MCF 10A (cell line): ENCODE measurements around the gene GALNT10. TPM values are rescaled to one million over a fixed set of nuclear protein-coding genes. Genes with fewer than 3 reads are reported as not detected.

Experiments
- BruUV-seq: library from RNA; stranded (reverse); fragments of 400-500 nt; replicated peaks from 2 replicates; lab custom pipeline; 2021; lab: Mats Ljungman, UMichigan
- CTCF ChIA-PET: fragments of 300-600 bp; sonication (Branson Sonifier 250); formaldehyde crosslinking; extraction: SDS; loops from one replicate; lab custom pipeline; 2021; ENCODE audit warnings: antibody characterized with exemption, inconsistent platforms; lab: Yijun Ruan, JAX
- POLR2A ChIA-PET: fragments of 300-600, 350-650 bp; sonication (Branson Sonifier 250); formaldehyde crosslinking; extraction: SDS; loops from one replicate; lab custom pipeline; 2020; ENCODE audit warnings: antibody characterized with exemption, inconsistent platforms; lab: Yijun Ruan, JAX
- DNase-seq: peaks from one replicate; pipeline ENCODE4 v3.0.0-alpha.2; 2018; ENCODE audit not compliant: unreplicated experiment
- H3K27ac Mint-ChIP-seq: one replicate; pipeline ENCODE4 v1.8.0; 2022; ENCODE audit warnings: mild to moderate bottlenecking, low read depth, mixed read lengths; ENCODE audit not compliant: unreplicated experiment
- H3K27me3 Mint-ChIP-seq: one replicate; pipeline ENCODE4 v1.8.0; 2022; ENCODE audit warnings: mixed read lengths; ENCODE audit not compliant: insufficient read depth, unreplicated experiment
- H3K36me3 Mint-ChIP-seq: one replicate; pipeline ENCODE4 v1.8.0; 2022; ENCODE audit warnings: mild to moderate bottlenecking, moderate library complexity, mixed read lengths; ENCODE audit not compliant: insufficient read depth, unreplicated experiment
- H3K4me1 Mint-ChIP-seq: one replicate; pipeline ENCODE4 v1.8.0; 2022; ENCODE audit warnings: mixed read lengths; ENCODE audit not compliant: insufficient read depth, unreplicated experiment
- H3K4me3 Mint-ChIP-seq: one replicate; pipeline ENCODE4 v1.8.0; 2022; ENCODE audit warnings: mild to moderate bottlenecking, moderate library complexity, mixed read lengths; ENCODE audit not compliant: unreplicated experiment
- H3K9me3 Mint-ChIP-seq: one replicate; pipeline ENCODE4 v1.8.0; 2022; ENCODE audit warnings: mixed read lengths; ENCODE audit not compliant: unreplicated experiment
- CTCF ChIP-seq: fragments of 200-600 bp; IDR thresholded peaks from one replicate; pipeline ENCODE4 v1.8.0; 2022; ENCODE audit warnings: antibody characterized with exemption, mild to moderate bottlenecking; ENCODE audit not compliant: unreplicated experiment
- intact Hi-C: fragments of 100-400 bp; cut with micrococcal nuclease; formaldehyde crosslinking; loops from 2 replicates; pipeline ENCODE4 v1.14.1; 2022
- total RNA-seq: library from RNA; stranded (reverse); gene quantifications from 2 replicates; pipeline ENCODE4 v1.2.3, GENCODE V29; 2022

The GALNT10 gene
- total RNA-seq, 1 experiment from 2014 or later = 57.4 TPM

GRCh38 chr5:154312000-154312399, 121.5 kb downstream of the GALNT10 start:
- ChIA-PET POLR2A (interaction anchor here (0.9 to 1.5 kb wide), 2 partner anchors 8 to 25 kb away, joined by 3 to 5 read pairs; no protein-coding TSS in a partner anchor), CTCF (interaction anchor here (0.7 to 1.5 kb wide), 5 partner anchors 33 to 239 kb away, joined by 3 to 6 read pairs (median 4); no protein-coding TSS in a partner anchor)
- no peak for TF ChIP-seq CTCF
- Mint-ChIP-seq H3K27ac (no peak overlapping the region), H3K36me3 (no peaks in the 10 kb centered on the region), H3K9me3 (no peaks in the 10 kb centered on the region), H3K4me3 (no peak overlapping the region), H3K4me1 (peaks cover 26% of the 10 kb centered on the region), H3K27me3 (no peaks in the 10 kb centered on the region)
- intact Hi-C loops = no loop called here
- no TSS peak for BruUV-seq
- DNase-seq = no peak

GRCh38 chr5:154312576-154312975, 122.0 kb downstream of the GALNT10 start:
- Mint-ChIP-seq H3K9me3 (no peaks in the 10 kb centered on the region), H3K4me1 (peaks cover 26% of the 10 kb centered on the region), H3K36me3 (no peaks in the 10 kb centered on the region), H3K27me3 (no peaks in the 10 kb centered on the region), H3K27ac (no peak overlapping the region), H3K4me3 (no peak overlapping the region)
- ChIA-PET CTCF (interaction anchor here (0.7 to 1.5 kb wide), 5 partner anchors 12 to 240 kb away, joined by 3 to 4 read pairs (median 3); no protein-coding TSS in a partner anchor), POLR2A (interaction anchor here (0.9 to 1.5 kb wide), 2 partner anchors 8 to 26 kb away, joined by 3 to 5 read pairs; no protein-coding TSS in a partner anchor)
- intact Hi-C loops = no loop called here
- no TSS peak for BruUV-seq
- no peak for DNase-seq
- TF ChIP-seq CTCF = no peak

- no peaks in the 10 kb centered on the region for H3K27me3 Mint-ChIP-seq
- no TSS peak for BruUV-seq
- TF ChIP-seq CTCF = no peak
- no peak overlapping the region for H3K4me3 Mint-ChIP-seq
- no peak overlapping the region for H3K27ac Mint-ChIP-seq
- DNase-seq = no peak
- no peaks in the 10 kb centered on the region for H3K36me3 Mint-ChIP-seq
- ChIA-PET CTCF (interaction anchor here (0.5 to 1.3 kb wide), 3 partner anchors 12 to 222 kb away, joined by 3 read pairs; no protein-coding TSS in a partner anchor), POLR2A (interaction anchor here (1.5 kb wide), 1 partner anchor 27 kb away, joined by 5 read pairs; no protein-coding TSS in a partner anchor)
- intact Hi-C loops = no loop called here
- H3K4me1 Mint-ChIP-seq = peaks cover 28% of the 10 kb centered on the region
- H3K9me3 Mint-ChIP-seq = no peaks in the 10 kb centered on the region
Measured at GRCh38 chr5:154313360-154314017, 123.0 kb downstream of the GALNT10 start.

- no peak for DNase-seq
- no TSS peak for BruUV-seq
- CTCF ChIA-PET = interaction anchor here (0.9 to 1.5 kb wide), 4 partner anchors 19 to 246 kb away, joined by 3 to 4 read pairs (median 4); no protein-coding TSS in a partner anchor
Measured at GRCh38 chr5:154315196-154315595, 124.7 kb downstream of the GALNT10 start.

More at GRCh38 chr5:154315196-154315595, 124.7 kb downstream of the GALNT10 start:
- Mint-ChIP-seq H3K4me3 (no peak overlapping the region), H3K27ac (no peak overlapping the region), H3K4me1 (peaks cover 11% of the 10 kb centered on the region), H3K9me3 (no peaks in the 10 kb centered on the region), H3K27me3 (no peaks in the 10 kb centered on the region), H3K36me3 (no peaks in the 10 kb centered on the region)
- POLR2A ChIA-PET = no interaction called here
- intact Hi-C loops = no loop called here
- TF ChIP-seq CTCF = no peak
